HCT116 (cell line): ENCODE measurements around the gene TMEM45A. TPM values are rescaled to one million over a fixed set of nuclear protein-coding genes. Genes with fewer than 3 reads are reported as not detected.

Source experiments
- ATAC-seq: fragments of 200-7000 bp; cut with Tn5 transposase; 2 replicates; pipeline ENCODE4 v1.9.1; 2020; ENCODE audit warnings: mild to moderate bottlenecking, moderate library complexity
- BruUV-seq: library from RNA; stranded (reverse); fragments of 400-500 nt; replicated peaks from 2 replicates; lab custom pipeline; 2021; lab: Mats Ljungman, UMichigan
- CTCF ChIA-PET: fragments of 300-600 bp; sonication (Branson Sonifier 250); formaldehyde crosslinking; loops from one replicate; lab custom pipeline; 2021; ENCODE audit warnings: antibody characterized with exemption; lab: Charles Lee
- POLR2A ChIA-PET: fragments of 300-600, 350-600 bp; sonication (Branson Sonifier 250); formaldehyde crosslinking; loops from one replicate; lab custom pipeline; 2021; ENCODE audit warnings: antibody characterized with exemption; lab: Charles Lee
- RAD21 ChIA-PET, 2 experiments: fragments of 300-600 bp; sonication (Branson Sonifier 250); formaldehyde crosslinking; loops; one replicate each; lab custom pipeline; 2023; ENCODE audit warnings: low total read pairs in 2 of 2; ENCODE audit not compliant: uncharacterized antibody in 2 of 2, unreplicated experiment in 2 of 2, low non-redundant PET in 1 of 2; lab: Charles Lee
- DNase-seq: peaks from one replicate; pipeline ENCODE4 v3.0.0-alpha.2; 2010; ENCODE audit warnings: low read depth, low spot score
- H2AFZ ChIP-seq: fragments of 200-600 bp; shearing (Covaris generic), sonication (generic); 2 replicates; pipeline ENCODE4 v1.6.1; 2017; ENCODE audit warnings: low read depth, mixed run types, mixed read lengths, antibody characterized with exemption, low read length; ENCODE audit not compliant: poor library complexity, severe bottlenecking
- H3K27ac ChIP-seq: 2 replicates; pipeline ENCODE4 v1.5.1; 2012; ENCODE audit warnings: low read depth, low read length
- H3K27me3 ChIP-seq: fragments of 200-600 bp; sonication (generic); 2 replicates; pipeline ENCODE4 v1.6.1; 2016; ENCODE audit warnings: mixed run types, low read length, mixed read lengths; ENCODE audit not compliant: insufficient read depth
- H3K36me3 ChIP-seq, 2 experiments: fragments of 200-500 bp in 1 of 2; fragments of 200-600 bp in 1 of 2; sonication (Bioruptor generic) in 1 of 2; sonication (generic) in 1 of 2; 2 replicates each; pipeline versions ENCODE4 v1.5.1 to v1.6.1; 2014 to 2016; ENCODE audit warnings: low read length in 2 of 2, inconsistent platforms in 1 of 2, mixed read lengths in 1 of 2, mixed run types in 1 of 2; ENCODE audit not compliant: insufficient read depth in 2 of 2, control insufficient read depth in 1 of 2
- H3K4me1 ChIP-seq, 2 experiments: fragments of 200-600 bp in 1 of 2; sonication (generic) in 1 of 2; 2 replicates each; pipeline versions ENCODE4 v1.5.1 to v1.6.1; 2012 to 2017; ENCODE audit warnings: low read length in 2 of 2, inconsistent platforms in 1 of 2, mild to moderate bottlenecking in 1 of 2, mixed read lengths in 1 of 2, mixed run types in 1 of 2, moderate library complexity in 1 of 2; ENCODE audit not compliant: insufficient read depth in 2 of 2, control insufficient read depth in 1 of 2
- H3K4me2 ChIP-seq: fragments of 200-600 bp; sonication (generic); 2 replicates; pipeline ENCODE4 v1.6.1; 2017; ENCODE audit warnings: mixed run types, low read length, mixed read lengths
- H3K4me3 ChIP-seq, 2 experiments: fragments of 200-600 bp in 1 of 2; sonication (generic) in 1 of 2; replicated peaks in 1 of 2; 2 replicates each; pipeline ENCODE4 v1.5.1; 2011 to 2016; ENCODE audit warnings: low read length in 2 of 2, control low read depth in 1 of 2, low read depth in 1 of 2, mild to moderate bottlenecking in 1 of 2, mixed read lengths in 1 of 2, mixed run types in 1 of 2
- H3K79me2 ChIP-seq: fragments of 200-600 bp; sonication (generic); 2 replicates; pipeline ENCODE4 v1.6.1; 2017; ENCODE audit warnings: mild to moderate bottlenecking, mixed run types, low read length, moderate library complexity, mixed read lengths; ENCODE audit not compliant: insufficient read depth
- H3K9ac ChIP-seq: fragments of 200-600 bp; sonication (generic); 2 replicates; pipeline ENCODE4 v1.6.1; 2016; ENCODE audit warnings: low read length, mixed read lengths
- H3K9me2 ChIP-seq: fragments of 200-600 bp; sonication (generic), shearing (Covaris generic); 2 replicates; pipeline ENCODE4 v1.6.1; 2017; ENCODE audit warnings: mixed run types, mild to moderate bottlenecking, moderate library complexity; ENCODE audit not compliant: insufficient read depth
- H3K9me3 ChIP-seq, 2 experiments: fragments of 200-500 bp in 1 of 2; fragments of 200-600 bp in 1 of 2; sonication (Bioruptor generic) in 1 of 2; sonication (generic) in 1 of 2; 2 replicates each; pipeline ENCODE4 v1.6.1; 2014 to 2017; ENCODE audit warnings: low read length in 2 of 2, mixed read lengths in 2 of 2, inconsistent platforms in 1 of 2, low read depth in 1 of 2, mild to moderate bottlenecking in 1 of 2, mixed run types in 1 of 2, moderate library complexity in 1 of 2; ENCODE audit not compliant: control insufficient read depth in 1 of 2, insufficient read depth in 1 of 2
- H4K20me1 ChIP-seq: fragments of 200-600 bp; sonication (generic), shearing (Covaris generic); 2 replicates; pipeline ENCODE4 v1.6.1; 2017; ENCODE audit warnings: mixed run types, mild to moderate bottlenecking, moderate library complexity; ENCODE audit not compliant: insufficient read depth
- CBX3 ChIP-seq: IDR thresholded peaks from 2 replicates; pipeline ENCODE4 v1.6.1; 2012; ENCODE audit warnings: low read depth
- CEBPB ChIP-seq: IDR thresholded peaks from 2 replicates; pipeline ENCODE4 v1.6.1; 2012; ENCODE audit warnings: low read depth
- ELF1 ChIP-seq: IDR thresholded peaks from 2 replicates; pipeline ENCODE4 v1.6.1; 2012; ENCODE audit warnings: low read depth, borderline replicate concordance
- FOSL1 ChIP-seq: IDR thresholded peaks from 2 replicates; pipeline ENCODE4 v1.6.1; 2012; ENCODE audit warnings: low read depth
- JUND ChIP-seq: IDR thresholded peaks from 2 replicates; pipeline ENCODE4 v1.6.1; 2012
- POLR2AphosphoS5 ChIP-seq: IDR thresholded peaks from 2 replicates; pipeline ENCODE4 v1.6.1; 2011; ENCODE audit warnings: mild to moderate bottlenecking, low read depth, low read length, moderate library complexity
- RAD21 ChIP-seq: IDR thresholded peaks from 2 replicates; pipeline ENCODE4 v1.6.1; 2012; ENCODE audit warnings: low read depth, mild to moderate bottlenecking
- SP1 ChIP-seq: IDR thresholded peaks from 2 replicates; pipeline ENCODE4 v1.6.1; 2012; ENCODE audit warnings: low read depth
- SRF ChIP-seq: IDR thresholded peaks from 2 replicates; pipeline ENCODE4 v1.6.1; 2012; ENCODE audit warnings: low read depth
- TCF7L2 ChIP-seq: IDR thresholded peaks from 2 replicates; pipeline ENCODE4 v1.7.0; 2011; ENCODE audit warnings: borderline replicate concordance, inconsistent platforms; ENCODE audit not compliant: insufficient read depth, insufficient read length; ENCODE audit errors: extremely low read depth
- YY1 ChIP-seq: IDR thresholded peaks from 2 replicates; pipeline ENCODE4 v1.6.1; 2011; ENCODE audit warnings: low read length, low read depth, moderate library complexity, mild to moderate bottlenecking; ENCODE audit not compliant: insufficient replicate concordance; ENCODE audit errors: extremely low read depth
- ZFX ChIP-seq: fragments of 450-650 bp; IDR thresholded peaks from 2 replicates; pipeline ENCODE4 v1.6.1; 2017
- ZNF274 ChIP-seq: fragments of 200-500 bp; sonication (Bioruptor generic); IDR thresholded peaks from 2 replicates; pipeline ENCODE4 v1.6.1; 2014; ENCODE audit warnings: mild to moderate bottlenecking, low read depth, low read length, inconsistent platforms
- intact Hi-C: fragments of 100-400 bp; cut with micrococcal nuclease; formaldehyde crosslinking; loops from 2 replicates; pipeline ENCODE4 v1.10.0; 2022
- total RNA-seq: library from RNA; stranded (reverse); gene quantifications from one replicate; pipeline ENCODE4 v1.2.1, GENCODE V29; 2021; ENCODE audit not compliant: unreplicated experiment
- TF ChIP-seq, protein P1 (sequence below), 3 experiments: fragments of 200-600 bp in 1 of 3; sonication (generic) in 1 of 3; IDR thresholded peaks in 2 of 3; conservative IDR thresholded peaks in 1 of 3; 2 replicates each; pipeline ENCODE4 v1.5.1; 2012 to 2017; ENCODE audit warnings: low read depth in 2 of 3, low read length in 2 of 3, antibody characterized with exemption in 1 of 3, borderline replicate concordance in 1 of 3, control low read depth in 1 of 3, mild to moderate bottlenecking in 1 of 3, mixed read lengths in 1 of 3, mixed run types in 1 of 3, moderate library complexity in 1 of 3; ENCODE audit not compliant: insufficient read depth in 1 of 3
- TF ChIP-seq, protein P2 (sequence below): IDR thresholded peaks from 2 replicates; pipeline ENCODE4 v1.6.1; 2012

TMEM45A gene
- total RNA-seq, 1 experiment from 2014 or later = 5.0 TPM

DNA sequence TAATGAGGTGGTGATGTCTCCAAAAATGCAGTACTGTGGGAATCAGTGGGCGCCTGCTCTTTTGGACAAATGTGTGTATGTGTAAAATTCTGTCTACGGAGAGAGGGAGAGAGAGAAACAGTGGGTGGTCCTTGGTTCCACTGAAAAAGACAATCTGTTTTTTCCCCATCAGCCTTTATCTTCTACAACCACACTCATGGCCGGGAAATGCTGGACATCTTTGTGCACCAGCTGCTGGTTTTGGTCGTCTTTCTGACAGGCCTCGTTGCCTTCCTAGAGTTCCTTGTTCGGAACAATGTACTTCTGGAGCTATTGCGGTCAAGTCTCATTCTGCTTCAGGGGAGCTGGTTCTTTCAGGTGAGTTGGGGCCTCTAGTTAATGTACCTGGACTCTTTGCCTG is 65.8 kb downstream of the TMEM45A start:
- ChIA-PET RAD21 (no interaction called here), CTCF (no interaction called here), POLR2A (no interaction called here)
- intact Hi-C loops = no loop called here
- ATAC-seq = no peak
- TF ChIP-seq TCF7L2 (no peak), RAD21 (no peak), CBX3 (no peak), FOSL1 (no peak), ELF1 (no peak), YY1 (no peak), JUND (no peak), ZFX (no peak), SRF (no peak), CEBPB (no peak), POLR2AphosphoS5 (no peak), ZNF274 (no peak), SP1 (no peak)
- TF ChIP-seq, protein P1, sequence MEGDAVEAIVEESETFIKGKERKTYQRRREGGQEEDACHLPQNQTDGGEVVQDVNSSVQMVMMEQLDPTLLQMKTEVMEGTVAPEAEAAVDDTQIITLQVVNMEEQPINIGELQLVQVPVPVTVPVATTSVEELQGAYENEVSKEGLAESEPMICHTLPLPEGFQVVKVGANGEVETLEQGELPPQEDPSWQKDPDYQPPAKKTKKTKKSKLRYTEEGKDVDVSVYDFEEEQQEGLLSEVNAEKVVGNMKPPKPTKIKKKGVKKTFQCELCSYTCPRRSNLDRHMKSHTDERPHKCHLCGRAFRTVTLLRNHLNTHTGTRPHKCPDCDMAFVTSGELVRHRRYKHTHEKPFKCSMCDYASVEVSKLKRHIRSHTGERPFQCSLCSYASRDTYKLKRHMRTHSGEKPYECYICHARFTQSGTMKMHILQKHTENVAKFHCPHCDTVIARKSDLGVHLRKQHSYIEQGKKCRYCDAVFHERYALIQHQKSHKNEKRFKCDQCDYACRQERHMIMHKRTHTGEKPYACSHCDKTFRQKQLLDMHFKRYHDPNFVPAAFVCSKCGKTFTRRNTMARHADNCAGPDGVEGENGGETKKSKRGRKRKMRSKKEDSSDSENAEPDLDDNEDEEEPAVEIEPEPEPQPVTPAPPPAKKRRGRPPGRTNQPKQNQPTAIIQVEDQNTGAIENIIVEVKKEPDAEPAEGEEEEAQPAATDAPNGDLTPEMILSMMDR (IDR thresholded peaks at IDR 0.05 in 2 of 3, conservative IDR thresholded peaks at IDR 0.05 in 1 of 3; ENCODE audit: borderline replicate concordance in 1 of 3, insufficient read depth in 1 of 3, low read depth in 2 of 3, low read length in 2 of 3) = no peak
- TF ChIP-seq, protein P2, sequence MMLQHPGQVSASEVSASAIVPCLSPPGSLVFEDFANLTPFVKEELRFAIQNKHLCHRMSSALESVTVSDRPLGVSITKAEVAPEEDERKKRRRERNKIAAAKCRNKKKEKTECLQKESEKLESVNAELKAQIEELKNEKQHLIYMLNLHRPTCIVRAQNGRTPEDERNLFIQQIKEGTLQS = no peak
- TF ChIP-seq, all 23 proteins: peak for 0
- Histone ChIP-seq H2AFZ (no peak overlapping the region), H3K27ac (no peak overlapping the region), H3K9me3 (no peaks in the 10 kb centered on the region), H3K9me2 (no peaks in the 10 kb centered on the region), H3K4me2 (no peak overlapping the region), H4K20me1 (no peaks in the 10 kb centered on the region), H3K4me1 (peaks cover 0 to 8% of the 10 kb centered on the region in 2 experiments; a peak in 2 of 4 replicates), H3K9ac (no peak overlapping the region), H3K27me3 (no peaks in the 10 kb centered on the region), H3K4me3 (no peak overlapping the region), H3K79me2 (no peaks in the 10 kb centered on the region), H3K36me3 (no peaks in the 10 kb centered on the region)
- DNase-seq = no peak
- BruUV-seq = no TSS peak
